IPS-18c (cell line): ENCODE data around the gene AOC1.
"Not testable (repeated sequence)": the region's sequence is repeated elsewhere in the genome, so short reads cannot be mapped to it uniquely, and the experiment has no call there.

Experiments
- H3K4me3 ChIP-seq: 2 replicates; pipeline ENCODE4 v1.7.0; 2013; ENCODE audit warnings: low read depth, mild to moderate bottlenecking, low read length, moderate library complexity; ENCODE audit not compliant: insufficient read depth
- H3K9me3 ChIP-seq: one replicate; pipeline ENCODE4 v1.6.1; 2013; ENCODE audit warnings: mild to moderate bottlenecking, low read length, moderate library complexity; ENCODE audit not compliant: control insufficient read depth, insufficient read depth

Gene AOC1

GRCh38 chr7:150852371-150852905 is at the start of gene AOC1:
Gene AOC1, plus strand, starts transcription at chr7:150852517. Its CDS starts 3,954 bp downstream, at chr7:150856471.
- no peaks in the 10 kb centered on the region for H3K9me3 ChIP-seq
- no peak within 1 kb of the TSS for H3K4me3 ChIP-seq

- peaks cover 3% of the 10 kb centered on the region for H3K9me3 ChIP-seq
- no peak overlapping the region for H3K4me3 ChIP-seq
Observed at GRCh38 chr7:150803161-150803860, 49.0 kb upstream of the AOC1 start.

DNA sequence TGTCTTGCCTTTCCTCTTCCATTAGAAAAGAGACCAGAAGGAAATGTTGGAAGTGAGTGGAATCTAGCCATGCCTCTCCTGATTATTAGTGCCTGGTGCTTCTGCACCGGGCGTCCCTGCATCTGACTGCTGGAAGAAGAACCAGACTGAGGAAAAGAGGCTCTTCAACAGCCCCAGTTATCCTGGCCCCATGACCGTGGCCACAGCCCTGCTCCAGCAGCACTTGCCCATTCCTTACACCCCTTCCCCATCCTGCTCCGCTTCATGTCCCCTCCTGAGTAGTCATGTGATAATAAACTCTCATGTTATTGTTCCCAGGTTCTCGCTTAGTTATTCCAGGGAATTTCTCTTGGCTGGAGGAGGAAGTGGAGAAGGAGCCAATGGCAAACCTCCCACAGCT is 47.5 kb upstream of the AOC1 start:
- H3K9me3 ChIP-seq: peaks cover 3% of the 10 kb centered on the region
- H3K4me3 ChIP-seq: no peak overlapping the region

GRCh38 chr7:150805864-150806263 is 46.5 kb upstream of the AOC1 start:
- no peak overlapping the region for H3K4me3 ChIP-seq
- H3K9me3 ChIP-seq: no peaks in the 10 kb centered on the region

DNA sequence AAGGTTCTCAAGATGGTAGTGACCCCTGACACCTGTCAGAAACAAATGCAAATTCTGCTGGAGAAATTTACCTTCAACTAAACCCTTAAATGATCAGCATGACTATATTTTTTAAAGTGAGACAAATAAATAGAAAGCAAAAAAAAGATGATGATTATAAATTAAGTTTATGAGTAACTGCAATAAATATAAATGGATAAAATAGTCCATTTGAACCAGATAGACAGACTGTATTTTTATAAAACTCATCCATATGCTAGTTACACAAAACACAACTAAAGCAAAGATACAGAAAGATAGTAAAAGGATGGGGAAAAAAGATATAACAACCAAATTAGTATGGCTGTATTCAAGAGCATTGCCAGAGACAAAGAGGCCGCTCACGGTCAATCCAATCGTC is 45.9 kb upstream of the AOC1 start:
- no peak overlapping the region for H3K4me3 ChIP-seq
- H3K9me3 ChIP-seq: no peaks in the 10 kb centered on the region

GRCh38 chr7:150806863-150807262 is 45.5 kb upstream of the AOC1 start:
- H3K9me3 ChIP-seq: no peaks in the 10 kb centered on the region
- H3K4me3 ChIP-seq: no peak overlapping the region

- H3K4me3 ChIP-seq, H3K9me3 ChIP-seq: not testable (repeated sequence)
Observed at GRCh38 chr7:150807616-150808438, 44.5 kb upstream of the AOC1 start.

DNA sequence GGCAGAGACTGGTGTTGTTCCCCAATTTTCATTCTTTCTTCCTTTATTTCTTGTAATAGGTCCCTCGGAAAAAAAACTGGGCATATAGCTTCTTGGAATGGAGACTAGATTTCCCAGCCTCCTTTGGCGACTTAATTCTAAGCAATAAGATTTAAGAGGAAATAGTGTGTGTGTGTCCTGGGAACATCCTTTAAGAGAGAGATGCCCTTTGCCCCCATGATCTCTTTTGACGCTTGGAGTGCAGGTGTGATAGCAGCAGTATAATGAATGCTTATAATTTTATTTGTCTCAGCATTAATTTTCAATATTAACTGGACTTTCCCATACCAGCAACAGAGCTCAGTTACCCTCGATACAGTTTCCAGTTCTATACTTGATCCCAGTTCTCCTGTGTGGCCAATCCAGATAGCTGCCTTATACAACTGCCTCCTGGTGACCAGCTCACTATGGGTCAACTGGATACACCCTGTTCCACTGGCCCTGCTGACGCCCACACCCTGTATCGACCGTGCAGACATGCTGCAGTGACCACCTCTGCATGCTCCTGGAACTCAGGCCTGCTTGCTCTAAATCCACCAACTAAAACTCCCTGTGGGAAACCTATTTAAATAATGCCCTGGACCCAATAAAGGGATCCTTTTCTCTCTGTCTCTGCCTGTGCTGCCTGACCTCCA is 37.9 kb upstream of the AOC1 start:
- Histone ChIP-seq H3K9me3 (no peaks in the 10 kb centered on the region), H3K4me3 (no peak overlapping the region)

DNA sequence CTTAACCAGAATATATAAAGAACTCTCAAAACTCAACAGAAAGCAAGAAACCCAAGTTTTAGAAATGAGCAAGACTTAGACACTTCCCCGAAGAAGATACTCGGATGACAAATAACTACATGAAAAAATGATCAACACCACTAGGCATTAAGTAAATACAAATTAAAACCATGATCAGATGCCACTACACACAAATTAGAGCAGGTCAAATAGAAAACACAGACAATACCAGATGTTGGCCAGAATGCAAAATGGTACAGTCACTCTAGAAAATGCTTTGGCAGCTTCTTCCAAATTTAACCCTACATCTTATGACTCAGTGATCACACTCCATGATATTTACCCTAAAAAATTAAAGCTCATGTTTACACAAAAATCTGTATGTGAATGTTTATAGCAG is 33.3 kb upstream of the AOC1 start:
- Histone ChIP-seq H3K9me3 (no peaks in the 10 kb centered on the region), H3K4me3 (no peak overlapping the region)

GRCh38 chr7:150820148-150820547 is 32.2 kb upstream of the AOC1 start:
- H3K9me3 ChIP-seq: no peaks in the 10 kb centered on the region
- no peak overlapping the region for H3K4me3 ChIP-seq

- H3K9me3 ChIP-seq: no peaks in the 10 kb centered on the region
- no peak overlapping the region for H3K4me3 ChIP-seq
Observed at GRCh38 chr7:150820578-150821198, 31.6 kb upstream of the AOC1 start.

DNA sequence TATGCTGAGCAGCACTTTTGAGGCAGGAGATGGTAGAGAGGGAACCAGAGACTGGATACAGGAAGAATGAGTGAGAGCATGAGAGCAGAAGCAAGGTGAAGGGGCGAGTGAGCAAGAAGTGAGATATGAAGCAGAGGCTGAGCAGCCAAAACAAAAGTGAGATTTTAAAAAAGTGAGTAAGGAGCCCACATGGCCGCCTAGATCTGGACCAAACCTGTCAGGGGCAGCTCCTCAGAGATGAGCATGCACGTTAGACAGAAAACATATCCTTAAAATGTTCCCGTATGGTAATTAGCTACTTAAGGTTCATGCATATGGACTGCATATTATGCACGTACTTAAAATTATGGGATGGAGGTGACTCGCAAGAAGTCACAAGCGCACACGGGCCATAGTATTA is 29.3 kb upstream of the AOC1 start:
- Histone ChIP-seq H3K4me3 (no peak overlapping the region), H3K9me3 (no peaks in the 10 kb centered on the region)

GRCh38 chr7:150823484-150824126 is 28.7 kb upstream of the AOC1 start:
- Histone ChIP-seq H3K4me3 (no peak overlapping the region), H3K9me3 (no peaks in the 10 kb centered on the region)

DNA sequence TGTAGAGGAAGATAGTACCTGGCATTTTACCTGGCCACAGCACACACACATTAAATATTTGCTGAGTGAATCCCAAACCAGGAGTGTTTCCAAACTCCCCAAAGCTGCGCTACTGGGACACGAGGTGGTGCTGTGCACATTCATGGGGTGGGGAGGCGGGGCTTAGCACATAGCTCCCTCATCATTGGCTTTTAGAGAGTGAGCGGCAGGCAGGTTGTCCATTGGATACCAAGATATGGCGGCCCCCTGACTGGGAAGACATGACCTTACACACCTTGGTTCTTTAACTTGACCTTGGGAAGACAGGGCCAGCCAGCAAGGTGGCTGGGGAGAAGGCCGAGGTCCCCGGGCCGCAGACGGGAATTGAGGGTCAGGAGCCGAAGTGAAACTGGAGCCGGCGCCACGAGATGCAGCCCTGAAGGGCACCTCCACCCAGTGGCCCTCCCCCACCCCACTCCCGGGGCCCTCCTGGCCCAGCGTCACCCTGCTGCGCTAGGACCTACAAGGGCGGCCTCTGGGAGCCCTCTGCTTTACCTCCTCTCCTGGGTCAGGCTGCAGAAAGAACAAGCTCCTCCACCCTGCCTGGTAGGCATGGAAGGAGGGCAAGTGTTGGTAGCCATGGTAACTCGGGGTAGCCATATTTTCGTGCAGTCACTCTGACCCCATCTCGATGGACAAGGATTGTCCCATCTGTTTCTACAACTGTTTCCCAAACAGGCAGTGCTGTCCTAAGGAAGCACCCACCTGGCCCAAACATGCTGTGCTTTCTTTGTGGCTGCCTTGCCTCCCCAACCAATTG is 27.7 kb upstream of the AOC1 start:
- Histone ChIP-seq H3K9me3 (no peaks in the 10 kb centered on the region), H3K4me3 (no peak overlapping the region)

DNA sequence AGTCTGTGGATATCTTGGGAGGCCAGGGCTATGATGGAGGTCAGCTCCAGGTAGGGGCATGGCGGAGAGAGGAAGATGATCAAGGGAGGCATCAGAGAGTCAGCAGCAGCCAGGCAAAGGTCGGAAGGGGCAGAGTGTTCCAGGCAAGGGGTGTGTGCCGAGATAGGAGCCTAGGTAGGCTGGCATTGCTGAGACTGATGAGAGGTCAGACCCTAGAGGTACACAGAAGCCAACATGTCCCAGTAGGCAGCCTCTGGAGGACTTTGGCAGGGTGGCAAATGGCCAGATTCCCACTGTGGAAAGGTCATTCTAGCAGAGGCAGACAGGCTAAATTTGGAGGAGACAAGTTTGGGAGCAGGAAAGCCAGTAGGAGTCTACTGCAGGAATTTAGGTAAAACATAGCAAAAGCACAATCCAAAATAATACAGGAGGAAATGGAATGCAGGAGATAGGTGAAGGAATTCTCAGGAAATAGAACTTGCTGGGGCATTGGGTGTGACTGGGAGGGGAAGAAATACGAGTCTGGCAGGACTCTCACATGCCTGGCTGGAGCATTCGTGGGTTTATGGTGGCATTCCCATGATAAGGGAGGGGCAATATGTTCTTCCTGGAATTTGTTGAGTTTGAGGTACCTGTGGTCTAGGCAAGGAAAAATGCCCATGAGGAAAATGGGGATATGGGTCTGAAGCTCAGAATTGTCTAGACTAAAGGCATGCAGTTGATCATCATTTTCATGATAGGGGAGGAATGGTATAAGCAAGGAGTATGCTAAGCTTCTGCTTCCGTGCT is 26.1 kb upstream of the AOC1 start:
- no peaks in the 10 kb centered on the region for H3K9me3 ChIP-seq
- H3K4me3 ChIP-seq: no peak overlapping the region

DNA sequence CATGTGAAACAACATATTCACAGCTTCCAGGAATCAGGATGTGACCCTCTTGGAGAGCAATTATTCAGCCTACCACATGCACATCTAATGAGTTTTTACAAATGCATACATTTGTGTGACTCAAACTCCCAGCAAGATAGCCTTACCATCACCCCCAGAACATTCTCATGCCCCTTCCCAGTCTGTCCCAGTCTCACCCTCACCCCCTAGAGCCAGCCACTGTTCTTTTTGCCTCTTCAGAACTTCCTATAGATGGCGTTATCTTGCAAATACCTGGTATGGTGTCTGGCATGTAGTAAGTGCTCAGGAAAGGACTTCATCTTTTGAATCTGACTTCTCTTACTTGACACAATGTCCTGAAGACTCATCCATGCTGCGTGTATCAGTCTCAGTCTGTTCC is 23.9 kb upstream of the AOC1 start:
- no peak overlapping the region for H3K4me3 ChIP-seq

More for the DNA sequence above, 23.9 kb upstream of the AOC1 start:
- H3K9me3 ChIP-seq: no peaks in the 10 kb centered on the region
